Adrenal gland (tissue), 12 donors: ENCODE results near the gene CREB5. TPM values are rescaled to one million over a fixed set of nuclear protein-coding genes. Genes with fewer than 3 reads are reported as not detected.

Source experiments
- DNase-seq, 7 donors: peaks; one replicate each; pipeline ENCODE4 v3.0.0-alpha.2; 2019 to 2020
- H3K27ac ChIP-seq, 5 donors: fragments of 200-600 bp; sonication (generic) in 4 of 5; 1 replicate in 3 of 5; 2 replicates in 2 of 5; pipeline versions ENCODE4 v1.5.1 to v1.8.0; 2016 to 2020; ENCODE audit warnings: mild to moderate bottlenecking in 1 of 5
- H3K27me3 ChIP-seq: fragments of 200-600 bp; 2 replicates; pipeline ENCODE4 v1.8.0; 2021
- H3K36me3 ChIP-seq, 2 donors: fragments of 200-600 bp; replicated peaks in 1 of 2; 1 replicate in 1 of 2; 2 replicates in 1 of 2; pipeline versions ENCODE4 v1.5.1 to v1.8.0; 2018 to 2022
- H3K4me1 ChIP-seq, 2 donors: fragments of 200-600 bp; replicated peaks in 1 of 2; 1 replicate in 1 of 2; 2 replicates in 1 of 2; pipeline versions ENCODE4 v1.5.1 to v1.8.0; 2018 to 2021
- H3K4me3 ChIP-seq, 4 donors: fragments of 200-600 bp; sonication (generic) in 3 of 4; one replicate each; pipeline ENCODE4 v1.5.1; 2016 to 2018
- H3K9me3 ChIP-seq, 3 donors: fragments of 200-600 bp; sonication (generic) in 1 of 3; replicated peaks in 1 of 3; 1 replicate in 2 of 3; 2 replicates in 1 of 3; pipeline versions ENCODE4 v1.5.1 to v1.8.0; 2016 to 2021
- POLR2A ChIP-seq, 2 donors: fragments of 450-650 bp; IDR thresholded peaks; one replicate each; pipeline ENCODE4 v1.6.1; 2017; ENCODE audit warnings: antibody characterized with exemption in 2 of 2, mild to moderate bottlenecking in 2 of 2, moderate library complexity in 1 of 2
- WGBS, 4 donors: extraction: QIAGEN DNeasy Blood & Tissue Kit in 2 of 4; methylation state at CpG; one replicate each; pipeline versions ENCODE4 v1.1.5 to v1.1.7; 2013 to 2017; 5-methylcytosine and 5-hydroxymethylcytosine counted together
- intact Hi-C, 2 donors: fragments of 100-400 bp; cut with DNase I; formaldehyde crosslinking; loops; one replicate each; pipeline versions ENCODE4 v1.14.1 to v1.15.0; 2022 to 2023
- polyA plus RNA-seq, 3 donors: library from polyadenylated mRNA; stranded (reverse); fragments of 200-250 nt in 2 of 3; fragments of 350-450 nt in 1 of 3; fragmentation: Illumina TruSeq in 1 of 3; extraction: RNeasy Lipid Tissue Mini Kit (QIAGEN cat#74804) in 1 of 3; gene quantifications; one replicate each; pipeline ENCODE4 v1.2.3, GENCODE V29; 2013 to 2014
- total RNA-seq, 9 donors: library from RNA; depleted of rRNA in 4 of 9; stranded (reverse); fragments of >200 nt in 4 of 9; fragments of 120-200 nt in 1 of 9; fragmentation: NEBNext Ultra II Directional in 1 of 9; extraction: Animal tissue kit (Norgen Biotek cat#: 25700) in 1 of 9; gene quantifications; one replicate each; pipeline versions ENCODE4 v1.1.0 to v1.2.4, GENCODE V29; 2013 to 2023
- TF ChIP-seq, protein P1 (sequence below), 6 experiments: fragments of 450-650 bp in 4 of 6; fragments of 200-600 bp in 2 of 6; sonication (generic) in 1 of 6; IDR thresholded peaks; 1 replicate in 5 of 6; 2 replicates in 1 of 6; pipeline versions ENCODE4 v1.5.1 to v1.8.0; 2016 to 2021; ENCODE audit warnings: antibody characterized with exemption in 6 of 6, mild to moderate bottlenecking in 2 of 6, moderate library complexity in 1 of 6
- donor health status: healthy with polysubstance abuse.
- donor health status: Bipolar disorder and iron deficiency.
- donor health status: DM: yes; HTN: yes; CAD: no.
- donor health status: DM: no; HTN: no; CAD: no.
- donor health status: DM: no; HTN: no; CAD: no.
- donor health status: DM: yes; HTN: yes; CAD: no.

CREB5 gene
- total and polyA plus RNA-seq, 12 donors = 0.69 to 5.4 (median 1.3) TPM

DNA sequence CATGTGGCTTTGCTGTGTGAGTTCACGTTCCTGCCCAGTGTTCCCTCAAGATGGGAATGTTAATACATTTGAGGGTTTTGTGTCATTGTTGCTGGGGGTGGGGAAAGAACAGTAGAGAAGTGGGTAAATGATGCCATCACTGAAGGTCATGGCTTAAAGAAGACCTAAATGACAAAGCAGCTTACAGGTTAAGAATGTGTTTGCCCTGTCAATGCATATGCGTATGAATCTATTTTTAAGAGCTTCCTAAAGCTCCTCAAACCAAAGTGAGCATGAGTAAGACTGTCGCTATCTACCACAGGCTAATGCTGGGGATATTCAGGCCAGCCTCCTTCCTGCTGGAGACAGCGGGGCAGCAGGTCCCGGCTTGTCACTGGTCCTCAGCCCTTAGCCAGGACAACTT, 162.9 kb downstream of the CREB5 start:
- H3K9me3 ChIP-seq = no peaks in the 10 kb centered on the region
- intact Hi-C loops = no loop called here
- no peak overlapping the region for H3K27ac ChIP-seq
- WGBS, 4 donors = 81 to 90% (median 86%) methylated on average over 5 of the region's 5 CpGs
- no peak for TF ChIP-seq POLR2A (IDR thresholded peaks at IDR 0.05)
- TF ChIP-seq, protein P1, sequence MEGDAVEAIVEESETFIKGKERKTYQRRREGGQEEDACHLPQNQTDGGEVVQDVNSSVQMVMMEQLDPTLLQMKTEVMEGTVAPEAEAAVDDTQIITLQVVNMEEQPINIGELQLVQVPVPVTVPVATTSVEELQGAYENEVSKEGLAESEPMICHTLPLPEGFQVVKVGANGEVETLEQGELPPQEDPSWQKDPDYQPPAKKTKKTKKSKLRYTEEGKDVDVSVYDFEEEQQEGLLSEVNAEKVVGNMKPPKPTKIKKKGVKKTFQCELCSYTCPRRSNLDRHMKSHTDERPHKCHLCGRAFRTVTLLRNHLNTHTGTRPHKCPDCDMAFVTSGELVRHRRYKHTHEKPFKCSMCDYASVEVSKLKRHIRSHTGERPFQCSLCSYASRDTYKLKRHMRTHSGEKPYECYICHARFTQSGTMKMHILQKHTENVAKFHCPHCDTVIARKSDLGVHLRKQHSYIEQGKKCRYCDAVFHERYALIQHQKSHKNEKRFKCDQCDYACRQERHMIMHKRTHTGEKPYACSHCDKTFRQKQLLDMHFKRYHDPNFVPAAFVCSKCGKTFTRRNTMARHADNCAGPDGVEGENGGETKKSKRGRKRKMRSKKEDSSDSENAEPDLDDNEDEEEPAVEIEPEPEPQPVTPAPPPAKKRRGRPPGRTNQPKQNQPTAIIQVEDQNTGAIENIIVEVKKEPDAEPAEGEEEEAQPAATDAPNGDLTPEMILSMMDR (IDR thresholded peaks at IDR 0.05) = no peak
- H3K4me3 ChIP-seq = no peak overlapping the region
- H3K36me3 ChIP-seq = no peaks in the 10 kb centered on the region
- H3K27me3 ChIP-seq = no peaks in the 10 kb centered on the region
- DNase-seq = no peak
- peaks cover 0 to 13% of the 10 kb centered on the region in 2 donors for H3K4me1 ChIP-seq

DNA sequence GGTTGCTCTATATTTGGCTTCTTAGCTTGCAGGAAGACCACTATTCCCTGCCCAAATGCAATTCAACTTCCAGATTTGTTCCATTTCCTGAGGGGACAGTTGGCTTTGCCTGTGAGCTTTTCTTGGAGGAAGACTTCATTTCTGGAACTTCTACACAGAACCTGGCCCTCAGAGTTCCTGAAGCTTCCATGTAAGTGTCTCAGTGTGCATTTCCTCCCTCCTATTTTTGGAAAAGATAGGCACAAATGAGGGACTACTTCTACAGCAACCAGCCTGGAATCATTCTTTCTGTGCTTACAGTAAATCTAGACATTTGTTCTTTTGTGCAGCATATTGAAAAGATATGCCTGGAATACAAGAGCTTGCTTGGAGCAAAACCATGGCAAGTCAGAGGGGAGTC, 164.3 kb downstream of the CREB5 start:
- Histone ChIP-seq H3K4me3 (no peak overlapping the region), H3K27me3 (no peaks in the 10 kb centered on the region), H3K36me3 (no peaks in the 10 kb centered on the region), H3K9me3 (no peaks in the 10 kb centered on the region), H3K27ac (no peak overlapping the region), H3K4me1 (peaks cover 0 to 13% of the 10 kb centered on the region in 2 donors)
- intact Hi-C loops = no loop called here
- TF ChIP-seq POLR2A (IDR thresholded peaks at IDR 0.05) = no peak
- TF ChIP-seq, protein P1 (IDR thresholded peaks at IDR 0.05) = no peak
- no peak for DNase-seq

DNA sequence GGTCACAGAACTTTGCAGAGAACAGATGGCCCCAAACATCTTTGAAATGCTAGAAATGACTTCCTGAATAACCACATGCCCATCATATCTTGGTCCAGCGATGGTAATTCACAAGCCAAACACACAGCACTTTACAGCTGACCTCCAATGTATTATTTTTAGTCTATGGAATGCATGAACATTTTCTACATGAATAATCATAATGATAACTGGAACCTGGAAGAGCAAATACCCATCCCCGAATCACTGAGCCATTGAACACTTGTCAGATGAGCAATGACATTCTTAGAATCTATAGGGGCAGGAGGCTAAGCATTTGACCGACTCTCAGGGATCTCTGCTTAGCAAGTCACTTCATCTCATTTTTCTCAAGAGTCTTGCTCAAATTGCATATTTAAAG, 167.3 kb downstream of the CREB5 start:
- no peak for TF ChIP-seq POLR2A (IDR thresholded peaks at IDR 0.05)
- TF ChIP-seq, protein P1 (IDR thresholded peaks at IDR 0.05) = no peak
- 64 to 80% (median 75%) methylated on average over 3 of the region's 3 CpGs for WGBS, 4 donors
- no peaks in the 10 kb centered on the region for H3K4me1 ChIP-seq
- no peak for DNase-seq
- no peaks in the 10 kb centered on the region for H3K36me3 ChIP-seq
- H3K27ac ChIP-seq = no peak overlapping the region
- H3K27me3 ChIP-seq = no peaks in the 10 kb centered on the region
- intact Hi-C loops = no loop called here
- no peaks in the 10 kb centered on the region for H3K9me3 ChIP-seq
- H3K4me3 ChIP-seq = no peak overlapping the region

DNA sequence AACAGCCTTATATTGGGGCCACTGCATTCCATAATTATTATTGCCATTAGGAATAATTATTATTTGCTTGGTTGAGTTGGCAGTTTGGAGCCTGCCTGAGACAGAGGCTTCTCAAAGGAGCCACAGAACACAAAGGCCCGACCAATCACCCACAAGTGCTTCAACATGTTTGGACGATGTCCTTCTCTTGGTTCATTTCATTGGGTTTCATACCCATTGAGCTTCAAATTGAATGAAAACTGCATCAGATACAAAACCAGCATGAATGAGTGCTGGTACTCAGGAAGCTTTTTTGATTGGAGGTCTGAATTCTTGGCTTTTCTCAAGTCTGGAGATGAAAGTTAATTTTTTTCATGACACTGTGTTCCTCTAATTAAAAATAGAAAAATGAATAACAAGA, 168.3 kb downstream of the CREB5 start:
- Histone ChIP-seq H3K27ac (no peak overlapping the region), H3K4me3 (no peak overlapping the region), H3K36me3 (no peaks in the 10 kb centered on the region), H3K4me1 (no peaks in the 10 kb centered on the region), H3K27me3 (no peaks in the 10 kb centered on the region), H3K9me3 (no peaks in the 10 kb centered on the region)
- intact Hi-C loops = no loop called here
- TF ChIP-seq, protein P1 (IDR thresholded peaks at IDR 0.05) = no peak
- no peak for TF ChIP-seq POLR2A (IDR thresholded peaks at IDR 0.05)
- WGBS, 4 donors = 75 to 93% (median 84%) methylated on average over 2 of the region's 2 CpGs
- DNase-seq = no peak
